Cardiac fibroblast (primary cell): ENCODE data around the gene PCA3.

Experiments used
- DNase-seq, 2 donors: peaks; one replicate each; pipeline versions ENCODE4 v3.0.0 to v3.0.0-alpha.2; 2010; ENCODE audit warnings: low read depth in 2 of 2
- H3K4me3 ChIP-seq, 2 donors: replicated peaks in 1 of 2; 1 replicate in 1 of 2; 2 replicates in 1 of 2; pipeline ENCODE4 v1.5.1; 2011; ENCODE audit warnings: low read depth in 2 of 2, low read length in 2 of 2, mild to moderate bottlenecking in 2 of 2, moderate library complexity in 1 of 2
- TF ChIP-seq, protein P1 (sequence below): IDR thresholded peaks from one replicate; pipeline ENCODE4 v1.5.1; 2011; ENCODE audit warnings: low read depth, mild to moderate bottlenecking, low read length, inconsistent platforms

The PCA3 gene

DNA sequence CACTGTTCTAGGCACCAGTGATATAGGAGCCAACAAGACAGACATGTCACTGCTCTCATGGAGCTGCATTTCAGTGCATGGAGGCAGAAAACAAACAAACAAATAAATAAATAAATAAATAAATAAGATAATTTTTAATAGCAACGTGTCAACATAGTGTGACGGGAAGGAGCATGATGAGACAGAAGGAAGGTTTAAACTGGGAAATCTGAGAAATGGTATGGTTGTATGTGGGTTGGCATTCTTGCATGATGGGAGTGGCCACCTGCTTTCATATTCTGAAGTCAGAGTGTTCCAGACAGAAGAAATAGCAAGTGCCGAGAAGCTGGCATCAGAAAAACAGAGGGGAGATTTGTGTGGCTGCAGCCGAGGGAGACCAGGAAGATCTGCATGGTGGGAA is at the start of gene PCA3:
Gene PCA3, plus strand, starts transcription at position 301 of the 400 bp plus-strand sequence.
- DNase-seq: no peak
- no peak within 1 kb of the TSS for H3K4me3 ChIP-seq
- TF ChIP-seq, protein P1, sequence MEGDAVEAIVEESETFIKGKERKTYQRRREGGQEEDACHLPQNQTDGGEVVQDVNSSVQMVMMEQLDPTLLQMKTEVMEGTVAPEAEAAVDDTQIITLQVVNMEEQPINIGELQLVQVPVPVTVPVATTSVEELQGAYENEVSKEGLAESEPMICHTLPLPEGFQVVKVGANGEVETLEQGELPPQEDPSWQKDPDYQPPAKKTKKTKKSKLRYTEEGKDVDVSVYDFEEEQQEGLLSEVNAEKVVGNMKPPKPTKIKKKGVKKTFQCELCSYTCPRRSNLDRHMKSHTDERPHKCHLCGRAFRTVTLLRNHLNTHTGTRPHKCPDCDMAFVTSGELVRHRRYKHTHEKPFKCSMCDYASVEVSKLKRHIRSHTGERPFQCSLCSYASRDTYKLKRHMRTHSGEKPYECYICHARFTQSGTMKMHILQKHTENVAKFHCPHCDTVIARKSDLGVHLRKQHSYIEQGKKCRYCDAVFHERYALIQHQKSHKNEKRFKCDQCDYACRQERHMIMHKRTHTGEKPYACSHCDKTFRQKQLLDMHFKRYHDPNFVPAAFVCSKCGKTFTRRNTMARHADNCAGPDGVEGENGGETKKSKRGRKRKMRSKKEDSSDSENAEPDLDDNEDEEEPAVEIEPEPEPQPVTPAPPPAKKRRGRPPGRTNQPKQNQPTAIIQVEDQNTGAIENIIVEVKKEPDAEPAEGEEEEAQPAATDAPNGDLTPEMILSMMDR: no peak

DNA sequence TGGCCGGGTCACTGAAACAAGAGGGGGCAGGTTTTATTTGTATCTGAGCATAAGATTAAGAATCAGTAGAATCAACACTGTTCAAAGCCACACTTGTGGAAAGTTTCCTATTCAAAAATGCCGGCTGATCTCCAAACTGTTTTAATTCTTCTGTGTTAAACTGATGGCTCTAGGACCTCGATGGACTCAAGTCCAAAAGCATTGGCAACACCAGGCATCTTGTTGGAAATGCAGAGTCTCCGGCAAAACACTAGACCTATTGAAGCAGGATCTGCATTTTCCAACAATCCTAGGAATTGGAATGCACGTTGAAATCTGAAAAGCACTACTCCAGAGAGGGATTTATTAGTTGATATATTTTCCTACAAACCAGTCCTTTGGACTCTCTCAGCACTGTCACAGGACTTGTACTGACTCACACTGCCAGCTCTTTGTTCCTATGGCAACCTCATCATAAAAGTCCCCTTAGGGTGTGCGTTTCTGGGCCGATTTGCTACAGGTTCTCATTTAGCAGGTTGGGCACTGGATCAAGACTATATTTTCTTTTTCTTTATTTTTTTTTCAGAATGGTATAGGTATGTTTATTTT is 48.1 kb upstream of the PCA3 start:
- H3K4me3 ChIP-seq: no peak overlapping the region
- no peak for DNase-seq
- TF ChIP-seq, protein P1: no peak

DNA sequence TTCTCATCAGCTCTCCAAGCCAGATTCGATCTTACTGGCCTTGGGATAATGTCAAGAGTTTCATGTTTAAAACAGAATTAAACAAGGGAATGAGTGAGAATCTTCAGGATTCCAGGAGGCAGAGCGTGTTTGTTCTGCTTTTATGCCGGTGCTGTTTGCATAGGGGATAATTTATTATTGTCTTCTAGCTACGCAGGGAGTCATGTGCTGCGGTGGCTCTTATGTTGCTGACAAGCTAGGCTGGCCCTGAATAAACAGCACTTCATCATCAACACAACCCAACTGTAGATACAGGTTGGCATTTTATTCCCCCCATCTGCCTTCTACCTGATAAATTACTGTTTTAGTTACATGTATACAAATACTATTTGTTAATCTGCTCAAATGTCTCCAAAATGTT is 47.1 kb upstream of the PCA3 start:
- TF ChIP-seq, protein P1: no peak
- DNase-seq: no peak
- no peak overlapping the region for H3K4me3 ChIP-seq

DNA sequence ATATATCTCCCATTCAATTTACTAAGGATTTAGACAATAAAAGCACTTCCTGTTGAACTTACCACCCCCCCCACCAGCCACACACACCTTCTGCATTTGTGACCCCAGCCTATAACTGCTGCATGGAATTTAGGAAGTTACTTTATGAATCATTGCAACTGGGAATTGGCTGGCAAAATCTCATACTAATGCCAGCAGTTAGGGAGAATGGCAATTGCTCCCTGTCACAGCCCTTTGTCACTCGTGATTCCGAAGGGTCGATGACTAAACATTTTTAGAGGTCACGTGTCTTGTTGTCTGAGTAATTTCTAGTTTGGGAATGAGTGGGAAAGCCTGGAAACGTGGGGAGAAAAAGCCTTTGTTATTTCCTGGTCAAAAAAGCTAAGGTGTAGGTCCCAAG is 46.6 kb upstream of the PCA3 start:
- TF ChIP-seq, protein P1: no peak
- peak; percentile 12 to 54 for DNase-seq
- no peak overlapping the region for H3K4me3 ChIP-seq

DNA sequence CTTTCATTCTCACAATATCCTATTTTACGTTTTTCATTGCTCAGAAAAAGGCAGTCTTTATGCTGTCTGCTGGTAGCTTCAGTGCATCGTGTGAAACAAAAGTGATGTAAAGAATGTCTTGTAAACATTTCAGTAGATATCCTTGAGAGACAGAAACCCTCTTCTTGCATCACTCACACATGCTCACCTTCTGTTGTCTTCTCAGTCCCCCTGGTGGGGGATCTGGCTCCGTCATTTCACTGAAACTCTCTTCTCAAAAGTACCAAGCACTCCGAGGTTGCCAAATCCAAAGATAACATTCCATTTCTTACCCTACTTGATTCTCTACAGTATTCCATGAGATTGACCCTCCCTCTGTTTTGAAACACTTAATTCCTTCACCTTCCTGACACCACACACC is 46.1 kb upstream of the PCA3 start:
- no peak for DNase-seq
- H3K4me3 ChIP-seq: no peak overlapping the region
- TF ChIP-seq, protein P1: peak; percentile 22

DNA sequence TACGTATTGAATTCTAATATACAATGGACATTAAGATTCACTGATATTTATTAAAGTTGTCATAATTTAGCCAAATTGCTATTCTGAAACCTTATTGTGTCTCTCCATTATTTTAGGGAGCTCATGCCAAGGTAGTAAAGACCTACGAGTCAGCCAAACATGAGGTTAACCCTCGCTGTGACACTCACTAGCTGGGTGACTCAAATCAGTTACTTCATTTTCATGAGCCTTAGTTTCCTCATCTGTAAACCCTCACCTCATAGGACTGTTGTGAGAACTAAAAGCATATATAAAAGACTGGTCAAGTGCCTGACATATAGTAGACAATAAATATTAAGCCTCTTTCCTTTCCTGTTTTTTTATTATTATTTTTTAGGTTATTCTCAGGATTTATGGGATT is 44.0 kb upstream of the PCA3 start:
- no peak for DNase-seq
- H3K4me3 ChIP-seq: no peak overlapping the region
- TF ChIP-seq, protein P1: no peak

DNA sequence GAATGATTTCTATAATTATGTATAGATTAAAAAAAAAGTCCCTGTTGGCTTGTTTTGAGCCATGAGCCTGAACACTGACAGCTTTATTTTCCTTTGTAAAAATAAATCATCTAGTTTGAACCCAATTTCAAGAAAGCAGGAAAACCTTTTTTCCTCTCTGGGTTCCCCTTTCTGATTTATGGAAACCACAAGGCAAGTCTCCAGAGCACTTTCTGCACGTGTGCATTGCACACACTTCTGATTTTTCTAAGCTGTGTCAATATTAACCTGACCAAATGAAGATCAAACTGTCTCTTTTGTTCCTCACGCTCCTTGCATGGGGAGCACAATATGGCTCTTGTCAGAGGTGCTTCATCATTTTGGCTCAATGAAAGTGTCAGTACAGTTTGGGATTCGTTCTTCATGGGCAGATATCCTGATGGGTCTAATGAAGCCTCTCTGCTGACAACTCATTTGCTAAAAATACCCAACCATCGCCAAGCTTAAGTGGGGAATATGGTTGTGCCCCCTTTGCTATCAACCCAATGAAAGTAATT is 39.2 kb upstream of the PCA3 start:
- no peak for DNase-seq
- TF ChIP-seq, protein P1: no peak
- H3K4me3 ChIP-seq: no peak overlapping the region
